ENCODE measurements around the gene LRRC49.
"Not testable (repeated sequence)": the region's sequence is repeated elsewhere in the genome, so short reads cannot be mapped to it uniquely, and the experiment has no call there.

LRRC49 gene

GRCh38 chr15:70998319-70998718 lies 105.7 kb downstream of the LRRC49 start:
- ChIA-PET CTCF (interaction anchor here (0.6 kb wide), 1 partner anchor 1126 kb away, joined by 3 read pairs; no protein-coding TSS in a partner anchor), POLR2A (no interaction called here)
- TF ChIP-seq L3MBTL2 (conservative IDR thresholded peaks at IDR 0.05) (no peak), TARDBP (IDR thresholded peaks at IDR 0.05) (no peak), ARNT (IDR thresholded peaks at IDR 0.05) (no peak), FOXA1 (IDR thresholded peaks at IDR 0.05) (no peak), CTBP1 (IDR thresholded peaks at IDR 0.05; ENCODE audit: borderline replicate concordance) (no peak), FOXM1 (IDR thresholded peaks at IDR 0.05; ENCODE audit: borderline replicate concordance) (no peak), BHLHE40 (IDR thresholded peaks at IDR 0.05; ENCODE audit: borderline replicate concordance) (no peak), SUZ12 (IDR thresholded peaks at IDR 0.05) (no peak), ZNF384 (IDR thresholded peaks at IDR 0.05) (no peak)
- no peak for DNase-seq (ENCODE audit: extremely low spot score)

GRCh38 chr15:71002316-71002715 lies 109.7 kb downstream of the LRRC49 start:
- ChIA-PET POLR2A (no interaction called here), CTCF (no interaction called here)
- no peak for DNase-seq (ENCODE audit: extremely low spot score)
- no peak for TF ChIP-seq TARDBP (IDR thresholded peaks at IDR 0.05)

DNA sequence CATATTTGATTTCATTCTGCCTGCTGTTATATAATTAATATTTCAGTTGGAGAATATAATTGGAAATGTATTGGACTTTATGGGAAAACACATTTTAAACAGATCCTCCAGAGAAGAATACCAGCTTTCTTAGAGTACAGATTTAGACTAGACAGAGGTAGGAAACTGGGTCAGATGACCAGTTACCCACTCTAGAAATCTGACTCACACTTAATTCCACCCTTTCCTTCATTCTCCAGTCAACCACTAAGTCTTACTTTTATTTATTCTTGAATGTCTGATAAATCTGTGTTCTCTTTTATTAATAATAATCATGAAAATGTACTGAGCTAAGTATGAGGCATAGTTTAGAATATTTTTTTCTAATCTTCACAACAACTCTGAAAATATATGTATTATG lies 110.7 kb downstream of the LRRC49 start:
- ChIA-PET CTCF (no interaction called here), POLR2A (no interaction called here)
- DNase-seq (ENCODE audit: extremely low spot score): no peak
- no peak for TF ChIP-seq BHLHE40 (IDR thresholded peaks at IDR 0.05; ENCODE audit: borderline replicate concordance)
- TF ChIP-seq FOXA1 (IDR thresholded peaks at IDR 0.05): no peak
- no peak for TF ChIP-seq ZNF384 (IDR thresholded peaks at IDR 0.05)
- TF ChIP-seq L3MBTL2 (conservative IDR thresholded peaks at IDR 0.05): no peak
- no peak for TF ChIP-seq CTBP1 (IDR thresholded peaks at IDR 0.05; ENCODE audit: borderline replicate concordance)
- TF ChIP-seq NFRKB (IDR thresholded peaks at IDR 0.05): no peak
- no peak for TF ChIP-seq ARNT (IDR thresholded peaks at IDR 0.05)
- no peak for TF ChIP-seq HDGF (IDR thresholded peaks at IDR 0.05; ENCODE audit: borderline replicate concordance)
- TF ChIP-seq FOXM1 (IDR thresholded peaks at IDR 0.05; ENCODE audit: borderline replicate concordance): no peak
- no peak for TF ChIP-seq FOXK2 (IDR thresholded peaks at IDR 0.05)
- TF ChIP-seq ELF4 (IDR thresholded peaks at IDR 0.05): no peak

GRCh38 chr15:71004506-71004905 lies 111.9 kb downstream of the LRRC49 start:
- POLR2A ChIA-PET; CTCF ChIA-PET; DNase-seq (ENCODE audit: extremely low spot score): not testable (repeated sequence)

GRCh38 chr15:71005895-71006294 lies 113.3 kb downstream of the LRRC49 start:
- no peak for DNase-seq (ENCODE audit: extremely low spot score)
- CTCF ChIA-PET: interaction anchor here (0.7 kb wide), 1 partner anchor 736 kb away, joined by 3 read pairs; no protein-coding TSS in a partner anchor
- TF ChIP-seq SUZ12 (IDR thresholded peaks at IDR 0.05): no peak
- no peak for TF ChIP-seq SP1 (IDR thresholded peaks at IDR 0.05)
- no peak for TF ChIP-seq NFRKB (IDR thresholded peaks at IDR 0.05)
- TF ChIP-seq FOXM1 (IDR thresholded peaks at IDR 0.05; ENCODE audit: borderline replicate concordance): no peak
- no peak for TF ChIP-seq FOXA1 (IDR thresholded peaks at IDR 0.05)
- POLR2A ChIA-PET: no interaction called here

DNA sequence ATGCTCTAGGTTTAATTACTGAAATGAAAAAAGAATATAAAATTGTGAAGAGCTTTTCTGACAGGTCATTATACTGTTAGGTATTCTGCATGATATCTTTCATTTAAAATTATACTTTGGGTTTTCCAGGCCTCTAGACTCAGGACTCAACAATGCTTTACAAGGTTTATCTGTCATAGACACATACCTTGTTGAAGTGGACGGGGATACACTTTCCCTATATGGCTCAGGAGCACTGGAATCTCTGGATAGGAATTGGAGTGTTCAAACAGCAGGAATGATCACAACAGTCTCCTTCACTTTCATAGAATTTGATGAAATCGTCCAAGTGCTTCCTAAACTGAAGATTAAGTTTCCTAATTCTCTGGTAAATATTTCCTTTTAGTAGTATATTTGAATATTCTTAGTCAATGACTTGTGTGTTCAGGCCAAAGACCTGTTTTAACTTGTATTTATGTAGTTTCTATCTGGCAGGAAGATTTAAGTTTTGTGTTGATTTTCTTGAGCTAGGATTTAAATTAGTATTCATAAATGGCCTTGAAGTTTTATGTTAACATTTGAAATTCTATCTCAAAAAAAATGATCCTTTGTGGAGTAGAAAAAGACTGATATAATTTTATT lies 115.7 kb downstream of the LRRC49 start:
- POLR2A ChIA-PET: no interaction called here

DNA sequence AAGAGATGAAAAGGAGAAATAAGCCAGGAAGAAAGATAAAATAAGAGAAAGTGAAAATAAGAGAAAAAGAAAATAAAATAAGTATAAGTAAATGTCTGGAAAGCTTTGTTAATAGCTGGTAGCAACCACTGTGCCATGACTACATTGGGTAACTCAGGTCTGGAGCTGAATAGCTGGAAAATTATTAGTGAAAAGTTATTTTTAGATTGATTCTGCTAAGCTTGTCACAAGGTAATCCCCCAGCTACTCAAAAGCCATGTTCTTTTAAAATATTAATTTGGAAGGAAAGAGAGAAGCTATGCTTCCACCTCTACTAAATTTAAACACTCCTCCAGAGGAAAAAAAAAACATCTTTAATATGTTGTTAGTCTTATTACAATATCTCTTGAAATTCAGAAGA lies 117.8 kb downstream of the LRRC49 start:
- DNase-seq (ENCODE audit: extremely low spot score): no peak
- ChIA-PET POLR2A (no interaction called here), CTCF (interaction anchor here (0.7 to 1.0 kb wide), 2 partner anchors 376 to 433 kb away, joined by 3 read pairs; no protein-coding TSS in a partner anchor)
- TF ChIP-seq, protein P1, sequence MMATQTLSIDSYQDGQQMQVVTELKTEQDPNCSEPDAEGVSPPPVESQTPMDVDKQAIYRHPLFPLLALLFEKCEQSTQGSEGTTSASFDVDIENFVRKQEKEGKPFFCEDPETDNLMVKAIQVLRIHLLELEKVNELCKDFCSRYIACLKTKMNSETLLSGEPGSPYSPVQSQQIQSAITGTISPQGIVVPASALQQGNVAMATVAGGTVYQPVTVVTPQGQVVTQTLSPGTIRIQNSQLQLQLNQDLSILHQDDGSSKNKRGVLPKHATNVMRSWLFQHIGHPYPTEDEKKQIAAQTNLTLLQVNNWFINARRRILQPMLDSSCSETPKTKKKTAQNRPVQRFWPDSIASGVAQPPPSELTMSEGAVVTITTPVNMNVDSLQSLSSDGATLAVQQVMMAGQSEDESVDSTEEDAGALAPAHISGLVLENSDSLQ (IDR thresholded peaks at IDR 0.05): no peak
- no peak for TF ChIP-seq TARDBP (IDR thresholded peaks at IDR 0.05)
- TF ChIP-seq FOXK2 (IDR thresholded peaks at IDR 0.05): no peak
- no peak for TF ChIP-seq ELF4 (IDR thresholded peaks at IDR 0.05)
- TF ChIP-seq SUZ12 (IDR thresholded peaks at IDR 0.05): no peak
- TF ChIP-seq LEF1 (IDR thresholded peaks at IDR 0.05; ENCODE audit: borderline replicate concordance): no peak
- TF ChIP-seq SP1 (IDR thresholded peaks at IDR 0.05): no peak
- no peak for TF ChIP-seq ARNT (IDR thresholded peaks at IDR 0.05)

More for the DNA sequence above, 115.7 kb downstream of the LRRC49 start:
- TF ChIP-seq HDGF (IDR thresholded peaks at IDR 0.05; ENCODE audit: borderline replicate concordance) (no peak), L3MBTL2 (conservative IDR thresholded peaks at IDR 0.05) (no peak), LEF1 (IDR thresholded peaks at IDR 0.05; ENCODE audit: borderline replicate concordance) (no peak), TARDBP (IDR thresholded peaks at IDR 0.05) (no peak), ARNT (IDR thresholded peaks at IDR 0.05) (no peak), FOXA1 (IDR thresholded peaks at IDR 0.05) (no peak), SUZ12 (IDR thresholded peaks at IDR 0.05) (no peak), ELF4 (IDR thresholded peaks at IDR 0.05) (no peak), ZNF384 (IDR thresholded peaks at IDR 0.05) (no peak)
- CTCF ChIA-PET: no interaction called here
- DNase-seq (ENCODE audit: extremely low spot score): no peak

- ChIA-PET CTCF (interaction anchor here (1.0 kb wide), 2 partner anchors 73 to 432 kb away, joined by 3 read pairs; no protein-coding TSS in a partner anchor), POLR2A (no interaction called here)
- DNase-seq (ENCODE audit: extremely low spot score): no peak
- TF ChIP-seq ARNT (IDR thresholded peaks at IDR 0.05): no peak
- no peak for TF ChIP-seq ELF4 (IDR thresholded peaks at IDR 0.05)
- no peak for TF ChIP-seq TARDBP (IDR thresholded peaks at IDR 0.05)
- TF ChIP-seq ZNF384 (IDR thresholded peaks at IDR 0.05): no peak
- TF ChIP-seq SP1 (IDR thresholded peaks at IDR 0.05): no peak
- no peak for TF ChIP-seq BHLHE40 (IDR thresholded peaks at IDR 0.05; ENCODE audit: borderline replicate concordance)
- no peak for TF ChIP-seq FOXM1 (IDR thresholded peaks at IDR 0.05; ENCODE audit: borderline replicate concordance)
- TF ChIP-seq HDGF (IDR thresholded peaks at IDR 0.05; ENCODE audit: borderline replicate concordance): no peak
- TF ChIP-seq, protein P1 (IDR thresholded peaks at IDR 0.05): no peak
Observed at GRCh38 chr15:71010997-71011396, 118.4 kb downstream of the LRRC49 start.
